Activated T-helper 1 cell treated with Interleukin-2 at 50 U/mL for 16 hours (primary cell): Measurements from ENCODE around the gene HAND2.

ENCODE experiments used
- DNase-seq: peaks from one replicate; pipeline ENCODE4 v3.0.0-alpha.2; 2020; ENCODE audit warnings: low read depth

Gene HAND2

GRCh38 chr4:173520921-173521466, 9.0 kb downstream of the HAND2 start:
- DNase-seq, result no peak

- DNase-seq, result no peak
Measured at GRCh38 chr4:173519111-173520101, 10.6 kb downstream of the HAND2 start.

GRCh38 chr4:173518425-173519102, 11.5 kb downstream of the HAND2 start:
- no peak for DNase-seq

GRCh38 chr4:173517781-173518424, 12.1 kb downstream of the HAND2 start:
- DNase-seq, result no peak

- DNase-seq, result no peak
Measured at GRCh38 chr4:173516621-173517524, 13.2 kb downstream of the HAND2 start.

GRCh38 chr4:173515458-173515857, 14.6 kb downstream of the HAND2 start:
- no peak for DNase-seq

- no peak for DNase-seq
Measured at GRCh38 chr4:173514641-173515217, 15.3 kb downstream of the HAND2 start.

GRCh38 chr4:173513651-173514050, 16.4 kb downstream of the HAND2 start:
- no peak for DNase-seq

GRCh38 chr4:173511787-173512361, 18.2 kb downstream of the HAND2 start:
- DNase-seq, result no peak

- DNase-seq, result no peak
Measured at GRCh38 chr4:173509036-173510001, 20.7 kb downstream of the HAND2 start.

GRCh38 chr4:173508386-173509035, 21.5 kb downstream of the HAND2 start:
- no peak for DNase-seq

GRCh38 chr4:173507471-173508385, 22.3 kb downstream of the HAND2 start:
- DNase-seq, result no peak

GRCh38 chr4:173506597-173507211, 23.3 kb downstream of the HAND2 start:
- no peak for DNase-seq

- no peak for DNase-seq
Measured at GRCh38 chr4:173505924-173506518, 24.0 kb downstream of the HAND2 start.

GRCh38 chr4:173504181-173504503, 25.9 kb downstream of the HAND2 start:
- DNase-seq, result no peak

- no peak for DNase-seq
Measured at GRCh38 chr4:173503330-173504180, 26.5 kb downstream of the HAND2 start.
